ENCODE measurements around the gene CAMLG.

Gene CAMLG

GRCh38 chr5:134791580-134791979, 53.2 kb downstream of the CAMLG start:
- TF ChIP-seq CTCF (IDR thresholded peaks at IDR 0.05; ENCODE audit: extremely low read depth, insufficient read depth, missing control alignments), result no peak
- in situ Hi-C loops (cut with MboI; ENCODE audit: low pct_unique_long_range_greater_than_20kb, low sequenced_read_pairs, unreplicated experiment), result no loop called here
- no peak for DNase-seq (ENCODE audit: low spot score)

GRCh38 chr5:134792286-134792685, 53.9 kb downstream of the CAMLG start:
- in situ Hi-C loops (cut with MboI; ENCODE audit: low pct_unique_long_range_greater_than_20kb, low sequenced_read_pairs, unreplicated experiment), result no loop called here
- no peak for DNase-seq (ENCODE audit: low spot score)
- TF ChIP-seq CTCF (IDR thresholded peaks at IDR 0.05; ENCODE audit: extremely low read depth, insufficient read depth, missing control alignments), result no peak

GRCh38 chr5:134793111-134793510, 54.8 kb downstream of the CAMLG start:
- no peak for TF ChIP-seq CTCF (IDR thresholded peaks at IDR 0.05; ENCODE audit: extremely low read depth, insufficient read depth, missing control alignments)
- DNase-seq (ENCODE audit: low spot score), result no peak
- in situ Hi-C loops (cut with MboI; ENCODE audit: low pct_unique_long_range_greater_than_20kb, low sequenced_read_pairs, unreplicated experiment), result no loop called here

- no peak for TF ChIP-seq CTCF (IDR thresholded peaks at IDR 0.05; ENCODE audit: extremely low read depth, insufficient read depth, missing control alignments)
- no peak for DNase-seq (ENCODE audit: low spot score)
- in situ Hi-C loops (cut with MboI; ENCODE audit: low pct_unique_long_range_greater_than_20kb, low sequenced_read_pairs, unreplicated experiment), result no loop called here
Observed at GRCh38 chr5:134794082-134794481, 55.7 kb downstream of the CAMLG start.

GRCh38 chr5:134794819-134795218, 56.5 kb downstream of the CAMLG start:
- no peak for DNase-seq (ENCODE audit: low spot score)
- TF ChIP-seq CTCF (IDR thresholded peaks at IDR 0.05; ENCODE audit: extremely low read depth, insufficient read depth, missing control alignments), result no peak
- in situ Hi-C loops (cut with MboI; ENCODE audit: low pct_unique_long_range_greater_than_20kb, low sequenced_read_pairs, unreplicated experiment), result no loop called here

- TF ChIP-seq CTCF (IDR thresholded peaks at IDR 0.05; ENCODE audit: extremely low read depth, insufficient read depth, missing control alignments), result no peak
- no peak for DNase-seq (ENCODE audit: low spot score)
- in situ Hi-C loops (cut with MboI; ENCODE audit: low pct_unique_long_range_greater_than_20kb, low sequenced_read_pairs, unreplicated experiment), result no loop called here
Observed at GRCh38 chr5:134798468-134798867, 60.1 kb downstream of the CAMLG start.
